HG03039 (cell line): ENCODE measurements around the gene PLCD1.
"Not testable (repeated sequence)": the region's sequence is repeated elsewhere in the genome, so short reads cannot be mapped to it uniquely, and the experiment has no call there.

Source experiments
- ATAC-seq: cut with Tn5 transposase; IDR thresholded peaks from one replicate; pipeline ENCODE4 v1.9.1; 2021; ENCODE audit warnings: mild to moderate bottlenecking, moderate library complexity; ENCODE audit not compliant: unreplicated experiment

PLCD1 gene

GRCh38 chr3:38038447-38038911, 9.0 kb upstream of the PLCD1 start:
- ATAC-seq: no peak

GRCh38 chr3:38036906-38037305, 7.5 kb upstream of the PLCD1 start:
- no peak for ATAC-seq

GRCh38 chr3:38036286-38036685, 6.8 kb upstream of the PLCD1 start:
- no peak for ATAC-seq

DNA sequence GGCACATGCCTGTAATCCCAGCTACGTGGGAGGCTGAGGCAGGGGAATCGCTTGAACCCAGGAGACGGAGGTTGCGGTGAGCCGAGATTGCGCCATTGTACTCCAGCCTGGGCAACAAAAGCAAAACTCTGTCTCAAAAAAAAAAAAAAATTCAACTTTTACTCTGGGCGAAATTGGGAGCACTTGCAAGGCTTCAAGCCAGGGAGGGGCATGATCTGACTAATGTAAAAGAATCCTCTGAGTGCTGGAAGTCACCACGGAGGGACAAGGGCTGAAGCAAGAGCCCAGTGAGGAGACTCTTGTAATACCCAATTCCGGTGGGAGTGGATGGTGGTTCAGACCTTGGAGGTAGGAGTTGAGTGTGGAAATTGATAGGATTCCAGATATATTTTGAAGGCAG, 4.9 kb upstream of the PLCD1 start:
- not testable (repeated sequence) for ATAC-seq

GRCh38 chr3:38033586-38033985, 4.1 kb upstream of the PLCD1 start:
- ATAC-seq: not testable (repeated sequence)

GRCh38 chr3:38032328-38032865, 3.0 kb upstream of the PLCD1 start:
- ATAC-seq: no peak

GRCh38 chr3:38031022-38031994, 1.9 kb upstream of the PLCD1 start:
- no peak for ATAC-seq

DNA sequence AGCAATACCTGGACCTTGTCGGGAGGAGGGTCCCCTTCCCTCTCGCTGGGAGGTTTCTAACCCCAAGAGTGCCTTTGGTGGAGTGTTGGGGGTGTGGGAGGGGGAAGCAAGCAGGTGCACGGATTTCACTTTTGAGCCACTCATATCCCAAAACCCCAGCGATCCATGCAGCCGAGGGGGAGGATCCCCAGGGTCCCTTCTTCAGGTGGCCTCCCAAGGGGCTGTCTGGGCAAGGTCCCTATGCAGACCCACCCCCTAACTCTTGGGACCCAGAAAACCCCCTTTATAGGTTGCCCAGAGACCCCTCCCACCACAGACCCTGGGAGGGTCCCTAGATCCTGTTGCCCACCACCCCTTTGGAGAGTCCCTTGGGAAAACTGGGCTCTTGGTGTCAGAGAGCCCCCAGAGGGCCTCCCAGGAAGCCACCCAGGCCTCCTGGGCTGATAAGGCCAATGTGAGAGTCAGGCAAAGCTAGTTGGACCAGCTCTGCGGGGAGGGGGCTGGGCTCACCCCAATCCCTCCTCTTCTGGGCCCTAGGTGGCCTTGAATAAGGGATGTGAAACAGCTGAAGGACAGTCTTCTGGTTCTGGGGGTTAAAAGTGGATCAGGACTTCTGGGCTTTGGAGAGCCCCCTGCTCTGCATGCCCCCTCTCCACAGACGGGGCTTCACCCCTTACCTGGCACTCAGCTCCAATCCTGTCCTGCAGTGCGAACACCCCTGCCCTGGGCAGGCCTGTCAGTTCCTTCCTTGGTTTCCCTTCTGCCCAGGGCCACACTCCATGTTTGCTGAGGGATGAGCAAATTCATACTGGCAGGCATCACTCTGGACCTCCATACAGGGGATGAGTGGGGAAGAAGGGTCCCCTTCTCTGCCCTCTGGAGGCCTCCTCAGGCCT, 932 bp upstream of the PLCD1 start:
- ATAC-seq: no peak

- ATAC-seq: no peak
Observed at GRCh38 chr3:38028621-38029361, 651 bp downstream of the PLCD1 start.

- no peak for ATAC-seq
Observed at GRCh38 chr3:38027466-38028465, 1.7 kb downstream of the PLCD1 start.

DNA sequence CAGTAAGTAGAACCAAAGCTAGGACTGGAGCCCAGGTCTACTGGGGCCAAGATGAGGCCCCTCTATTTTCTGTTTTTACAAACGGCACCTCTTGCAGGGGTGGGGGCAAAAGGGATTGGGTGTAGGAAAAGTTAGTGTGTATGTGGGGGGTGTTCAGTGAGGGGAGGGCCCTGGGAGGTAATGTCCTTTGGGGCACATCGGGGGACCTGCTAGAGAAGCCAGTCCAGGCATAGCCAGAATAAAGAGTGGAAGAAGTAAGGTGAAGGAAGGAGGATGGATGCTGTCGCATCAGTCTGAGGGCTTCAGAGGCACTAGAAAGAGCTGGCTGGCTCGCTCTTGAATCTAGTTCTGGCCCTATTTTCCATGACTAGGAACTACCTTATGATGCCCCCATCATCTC, 2.6 kb downstream of the PLCD1 start:
- no peak for ATAC-seq

DNA sequence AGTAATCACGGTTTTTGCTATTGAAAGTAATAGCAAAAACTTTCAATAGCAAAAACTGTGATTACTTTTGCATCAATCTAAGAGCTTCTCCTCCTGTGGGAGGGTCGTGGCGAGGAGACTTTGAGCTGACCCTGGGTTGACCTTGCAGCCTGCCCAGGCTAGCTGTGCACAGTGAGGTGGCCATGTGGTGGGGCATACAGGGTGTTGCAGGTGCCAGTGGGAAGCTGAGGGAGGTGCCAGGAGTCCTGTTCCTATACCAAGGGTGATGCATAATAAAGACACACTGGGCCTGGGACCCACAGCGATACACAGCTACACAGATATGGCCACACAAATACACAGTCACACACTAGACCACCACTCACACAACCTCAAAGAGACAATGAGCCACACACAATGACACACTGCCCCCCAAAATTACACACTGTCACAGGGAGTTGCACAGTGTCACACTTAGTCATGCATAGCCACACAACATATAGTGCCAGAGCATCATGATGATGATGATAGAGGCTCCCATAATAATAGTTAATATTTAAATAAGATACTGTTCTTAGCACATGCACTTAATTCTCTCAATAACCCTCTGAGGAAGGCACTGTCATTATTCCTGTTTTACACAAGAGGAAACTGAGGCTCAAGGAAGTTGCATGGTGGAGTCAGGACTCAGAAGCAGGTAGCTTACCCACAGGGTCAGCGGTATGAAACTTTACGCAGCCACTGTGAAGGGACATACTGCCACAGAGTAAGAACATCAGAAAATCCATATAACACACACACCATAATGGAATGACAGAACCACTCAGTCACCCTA, 6.3 kb downstream of the PLCD1 start:
- ATAC-seq: no peak

- ATAC-seq: no peak
Observed at GRCh38 chr3:38022301-38022700, 7.1 kb downstream of the PLCD1 start.

GRCh38 chr3:38021196-38021595, 8.2 kb downstream of the PLCD1 start:
- no peak for ATAC-seq

DNA sequence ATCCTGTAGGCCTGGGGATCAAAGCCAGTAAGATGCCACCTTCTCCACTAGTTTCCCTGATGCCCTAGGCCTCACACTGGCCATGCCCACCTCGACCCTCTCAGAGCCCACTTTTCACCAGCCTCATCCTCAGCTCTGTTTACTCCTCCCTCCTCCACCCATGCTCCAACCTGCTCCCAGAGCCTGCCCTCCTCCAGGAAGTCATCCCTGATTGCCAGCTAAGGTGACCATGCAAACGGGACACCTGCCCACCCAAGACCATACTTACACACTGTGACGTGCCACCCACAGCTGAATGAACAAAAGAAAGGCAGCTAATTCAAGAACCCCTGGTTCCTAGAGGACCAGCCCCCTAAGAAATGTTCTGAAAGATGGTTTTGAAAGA, 9.1 kb downstream of the PLCD1 start:
- no peak for ATAC-seq

DNA sequence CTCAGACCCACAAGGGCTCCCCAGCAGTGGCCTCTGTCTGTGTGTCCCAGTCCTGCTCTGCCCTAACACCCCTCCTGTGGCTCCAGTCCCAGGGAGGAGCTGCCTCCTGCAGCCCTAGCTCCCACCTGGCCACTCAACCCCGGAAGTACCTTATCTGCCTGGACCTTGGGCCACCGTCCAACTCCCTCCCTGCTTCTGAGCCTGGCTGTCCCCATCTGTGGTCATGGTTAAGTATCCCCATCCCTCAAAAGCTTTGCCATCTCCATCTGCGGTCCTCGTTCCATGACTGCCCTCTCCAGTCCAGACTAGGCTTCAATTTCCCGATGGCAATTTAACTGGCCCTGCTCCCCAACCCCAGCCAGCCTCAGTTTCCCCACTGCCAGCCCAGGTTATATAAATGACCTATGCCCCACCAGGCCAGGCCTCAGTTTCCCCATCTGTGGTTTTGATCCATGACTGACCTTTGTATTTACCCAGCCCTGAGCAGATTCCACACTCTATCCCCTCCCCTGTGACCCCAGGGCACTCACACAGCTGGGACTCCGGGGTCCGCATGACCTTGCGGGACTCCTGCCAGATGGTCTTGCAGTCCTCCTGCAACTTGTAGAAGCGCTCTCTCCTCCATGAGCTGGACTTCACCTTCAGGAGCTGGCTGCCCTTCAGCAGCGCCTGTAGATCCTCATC, 9.6 kb downstream of the PLCD1 start:
- no peak for ATAC-seq

DNA sequence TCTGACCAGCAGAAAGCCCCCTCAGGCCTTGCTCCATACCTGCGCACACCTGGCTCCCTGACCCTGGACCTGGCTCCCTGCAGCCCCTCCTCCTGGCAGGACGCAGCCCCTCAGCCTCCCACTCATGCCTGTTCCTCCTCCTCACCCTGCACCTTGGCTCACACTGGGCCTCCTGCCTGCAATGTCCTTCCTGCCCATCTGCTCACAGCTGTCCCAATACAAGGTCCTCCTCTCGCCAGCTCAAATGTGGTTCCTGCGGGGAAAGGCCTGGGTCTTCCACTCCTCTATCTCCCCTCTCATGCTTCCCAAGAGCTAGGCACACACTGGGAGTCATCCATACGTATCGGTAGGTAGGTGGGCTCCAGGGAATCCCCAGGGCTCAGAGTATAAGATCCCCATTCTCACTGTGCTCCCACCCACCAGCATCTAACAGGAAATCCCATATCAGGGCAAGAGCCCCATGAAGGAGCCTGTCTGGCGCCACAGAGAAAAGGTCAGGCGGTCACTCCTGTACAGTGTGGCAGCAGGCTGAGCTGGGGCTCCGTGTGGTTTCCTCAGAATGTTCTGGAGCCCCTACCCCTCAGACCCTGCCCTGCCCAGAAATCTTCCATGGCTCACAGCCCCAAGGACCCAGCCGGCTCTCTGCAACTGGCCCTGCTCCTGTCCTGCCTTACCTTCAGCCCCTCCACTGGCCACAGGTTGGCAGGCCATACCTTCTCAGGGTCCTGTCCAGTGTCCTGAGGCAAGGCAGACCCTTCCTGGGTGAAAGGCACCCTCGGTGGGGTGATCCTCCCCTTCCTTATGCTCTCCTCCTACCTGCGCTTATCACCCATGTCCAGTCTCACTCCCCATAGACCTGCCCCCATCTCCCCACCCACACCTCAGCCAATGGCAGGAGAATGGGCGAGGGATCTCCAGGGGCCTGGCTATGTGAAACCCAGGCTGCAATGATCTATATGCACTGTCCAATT, 10.9 kb downstream of the PLCD1 start:
- no peak for ATAC-seq
